H1 (cell line): ENCODE results near the gene IL6R. TPM values are rescaled to one million over a fixed set of nuclear protein-coding genes. Genes with fewer than 3 reads are reported as not detected.

Experiments
- ATF2 ChIP-seq: IDR thresholded peaks from 2 replicates; pipeline ENCODE4 v1.6.1; 2012; ENCODE audit warnings: low read length, inconsistent platforms
- GABPA ChIP-seq: IDR thresholded peaks from 2 replicates; pipeline ENCODE4 v1.6.1; 2011; ENCODE audit warnings: mild to moderate bottlenecking, low read length, moderate library complexity, borderline replicate concordance; ENCODE audit not compliant: insufficient read depth
- RBBP5 ChIP-seq: IDR thresholded peaks from 2 replicates; pipeline ENCODE4 v1.7.1; 2012; ENCODE audit warnings: low read depth, mild to moderate bottlenecking, inconsistent platforms, low read length, moderate library complexity, borderline replicate concordance
- SIX5 ChIP-seq: IDR thresholded peaks from 2 replicates; pipeline ENCODE4 v1.6.1; 2011; ENCODE audit warnings: mild to moderate bottlenecking, low read depth, low read length
- polyA plus RNA-seq, 7 experiments: library from polyadenylated mRNA; depleted of rRNA in 3 of 7; stranded (reverse) in 5 of 7; unstranded in 2 of 7; fragments of >200 nt in 5 of 7; fragments of 200-250 nt in 2 of 7; gene quantifications; 1 replicate in 5 of 7; 2 replicates in 1 of 7; 4 replicates in 1 of 7; pipeline versions ENCODE4 v1.2.1 to v1.2.3, GENCODE V29; 2011 to 2013; ENCODE audit warnings: missing spikeins in 2 of 7, mixed read lengths in 2 of 7
- total RNA-seq: library from RNA; stranded (reverse); fragmentation: NEBNext Ultra II Directional; extraction: Animal tissue kit (Norgen Biotek cat#: 25700); gene quantifications from 2 replicates; pipeline ENCODE4 v1.2.1, GENCODE V29; 2021

The IL6R gene
- total and polyA plus RNA-seq, 2 of the 8 experiments (the other 6 are each of a cell fraction or from before 2014, with no cell fraction given): 2.3 to 3.0 TPM

GRCh38 chr1:154478639-154479038, 73.5 kb downstream of the IL6R start (continued):
- no peak for TF ChIP-seq ATF2
- no peak for TF ChIP-seq GABPA
- TF ChIP-seq SIX5: no peak
- TF ChIP-seq RBBP5: no peak
